Measurements from ENCODE around the gene RASL10A. TPM values are rescaled to one million over a fixed set of nuclear protein-coding genes. Genes with fewer than 3 reads are reported as not detected.

RASL10A gene
- total RNA-seq, 3 donors from 2014 or later, result 1.1 to 2.3 (median 1.4) TPM

- H3K4me3 ChIP-seq, result peak within 1 kb of the TSS; percentile 75
- no peaks in the 10 kb centered on the region for H3K9me3 ChIP-seq
- H3K4me1 ChIP-seq (ENCODE audit: low read depth), result peaks cover 57% of the 10 kb centered on the region
- ATAC-seq (peak; percentile 72), DNase-seq (peak; percentile 85 to 92 (median 89))
- no peaks in the 10 kb centered on the region for H3K36me3 ChIP-seq (ENCODE audit: low read depth)
- peak; percentile 70 for TF ChIP-seq CTCF (IDR thresholded peaks at IDR 0.05)
- intact Hi-C loops (cut with DNase I, micrococcal nuclease), result no loop called here
These were observed 9.2 kb downstream of the RASL10A start, which contains the start of gene GAS2L1 for GRCh38 chr22:29306175-29306834. GAS2L1 (plus strand) TSS chr22:29306650; CDS start chr22:29308106, 1,456 bp downstream.

GRCh38 chr22:29305836-29306174 lies 9.7 kb downstream of the RASL10A start:
- H3K36me3 ChIP-seq (ENCODE audit: low read depth), result no peaks in the 10 kb centered on the region
- TF ChIP-seq CTCF (IDR thresholded peaks at IDR 0.05), result no peak
- DNase-seq (no peak), ATAC-seq (no peak)
- no peaks in the 10 kb centered on the region for H3K9me3 ChIP-seq
- peak overlapping the region; percentile 75 for H3K4me3 ChIP-seq
- intact Hi-C loops (cut with DNase I, micrococcal nuclease), result no loop called here
- peaks cover 52% of the 10 kb centered on the region for H3K4me1 ChIP-seq (ENCODE audit: low read depth)

GRCh38 chr22:29302681-29303465 lies 12.6 kb downstream of the RASL10A start:
- peak in 1 of 3 donors; percentile 49 for DNase-seq
- no peak overlapping the region for H3K4me3 ChIP-seq
- peaks cover 14% of the 10 kb centered on the region for H3K36me3 ChIP-seq (ENCODE audit: low read depth)
- no peak for TF ChIP-seq CTCF (IDR thresholded peaks at IDR 0.05)
- intact Hi-C loops (cut with DNase I, micrococcal nuclease), result no loop called here
- H3K9me3 ChIP-seq, result no peaks in the 10 kb centered on the region
- ATAC-seq, result peak; percentile 11
- peaks cover 23% of the 10 kb centered on the region for H3K4me1 ChIP-seq (ENCODE audit: low read depth)

- Histone ChIP-seq H3K4me1 (ENCODE audit: low read depth) (peaks cover 18% of the 10 kb centered on the region), H3K9me3 (no peaks in the 10 kb centered on the region), H3K36me3 (ENCODE audit: low read depth) (peaks cover 14% of the 10 kb centered on the region), H3K4me3 (no peak overlapping the region)
- intact Hi-C loops (cut with DNase I, micrococcal nuclease), result no loop called here
- TF ChIP-seq CTCF (IDR thresholded peaks at IDR 0.05), result no peak
- DNase-seq, result no peak
- ATAC-seq, result peak; percentile 6
These were observed 13.2 kb downstream of the RASL10A start for GRCh38 chr22:29302402-29302680.

GRCh38 chr22:29301716-29302401 lies 13.6 kb downstream of the RASL10A start:
- intact Hi-C loops (cut with DNase I, micrococcal nuclease), result no loop called here
- Histone ChIP-seq H3K4me3 (no peak overlapping the region), H3K36me3 (ENCODE audit: low read depth) (peaks cover 17% of the 10 kb centered on the region), H3K9me3 (no peaks in the 10 kb centered on the region), H3K4me1 (ENCODE audit: low read depth) (peaks cover 18% of the 10 kb centered on the region)
- DNase-seq (no peak), ATAC-seq (no peak)
- TF ChIP-seq CTCF (IDR thresholded peaks at IDR 0.05), result no peak

All from mucosa of descending colon (tissue), 3 donors.